ENCODE data around the gene CD1E.
"Not testable (repeated sequence)": the region's sequence is repeated elsewhere in the genome, so short reads cannot be mapped to it uniquely, and the experiment has no call there.

The CD1E gene

DNA sequence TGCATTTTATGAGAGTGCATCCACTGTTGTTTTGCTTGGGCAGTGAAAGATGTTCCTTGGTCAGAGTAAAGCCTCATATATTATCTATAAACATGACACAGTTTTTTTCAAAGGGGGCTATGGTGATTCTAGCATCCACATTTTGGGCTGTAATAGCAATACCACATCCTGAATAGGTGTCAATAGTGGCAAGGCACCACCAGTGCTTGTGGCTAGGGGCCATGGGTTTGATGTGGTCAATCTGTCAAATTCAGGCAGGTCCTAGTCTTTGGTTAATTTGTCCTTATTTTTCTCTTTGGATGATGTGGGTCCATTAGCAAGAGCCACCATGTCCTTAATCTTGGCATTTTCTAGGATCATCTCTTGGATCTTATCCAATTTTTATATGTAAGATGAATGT, 13.1 kb downstream of the CD1E start:
- DNase-seq = no peak

DNA sequence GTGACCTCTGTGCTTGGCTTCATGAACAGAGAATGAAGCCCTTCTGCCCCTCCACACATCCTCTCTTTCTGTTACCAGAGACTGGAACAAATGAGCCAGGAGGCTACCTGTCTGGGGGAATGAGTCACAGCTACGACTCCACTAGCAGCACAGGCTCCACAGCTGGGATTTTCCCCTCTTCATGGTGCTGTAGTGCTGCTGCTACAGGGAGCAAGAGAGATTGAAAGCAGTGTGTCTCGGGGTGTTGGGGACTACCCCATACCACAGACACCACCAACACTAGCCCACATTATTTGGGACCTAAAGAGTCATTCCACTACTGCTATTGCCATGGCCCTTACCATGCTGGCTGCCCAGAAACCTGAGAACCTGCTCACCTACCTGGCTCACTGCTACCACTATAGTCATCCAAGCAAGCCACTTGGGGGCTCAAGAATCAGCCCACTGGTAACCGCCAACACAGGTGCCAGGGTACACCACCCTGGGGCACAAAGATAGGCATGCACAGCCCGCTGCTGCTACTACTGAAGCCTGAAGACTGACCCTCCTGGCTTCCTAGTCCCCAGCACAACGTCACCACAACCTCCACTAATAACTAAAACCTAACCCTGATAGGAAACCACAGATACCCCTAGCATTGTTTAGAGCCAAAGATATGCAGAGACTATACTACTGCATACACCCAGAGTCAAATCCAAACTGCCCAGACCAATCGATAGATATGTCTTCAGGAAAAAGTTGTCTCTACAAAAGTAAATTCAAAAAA, 17.7 kb downstream of the CD1E start:
- DNase-seq = no peak

DNA sequence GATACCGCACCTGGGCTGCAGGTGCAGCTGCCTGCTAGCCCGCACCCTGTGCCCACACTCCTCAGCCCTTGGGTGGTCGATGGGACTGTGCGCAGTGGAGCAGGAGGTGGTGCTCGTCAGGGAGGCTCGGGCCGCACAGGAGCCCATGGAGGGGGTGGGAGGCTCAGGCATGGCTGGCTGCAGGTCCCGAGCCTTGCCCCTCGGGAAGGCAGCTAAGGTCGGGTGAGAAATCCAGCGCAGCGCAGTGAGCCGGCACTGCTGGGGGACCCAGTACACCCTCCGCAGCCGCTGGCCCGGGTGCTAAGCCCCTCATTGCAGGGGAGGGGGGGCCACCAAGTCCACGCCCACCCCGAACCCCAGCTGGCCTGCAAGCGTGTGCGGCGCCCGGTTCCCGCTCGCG, 20.4 kb downstream of the CD1E start:
- not testable (repeated sequence) for DNase-seq

GRCh38 chr1:158374860-158375259, 21.2 kb downstream of the CD1E start:
- no peak for DNase-seq

DNA sequence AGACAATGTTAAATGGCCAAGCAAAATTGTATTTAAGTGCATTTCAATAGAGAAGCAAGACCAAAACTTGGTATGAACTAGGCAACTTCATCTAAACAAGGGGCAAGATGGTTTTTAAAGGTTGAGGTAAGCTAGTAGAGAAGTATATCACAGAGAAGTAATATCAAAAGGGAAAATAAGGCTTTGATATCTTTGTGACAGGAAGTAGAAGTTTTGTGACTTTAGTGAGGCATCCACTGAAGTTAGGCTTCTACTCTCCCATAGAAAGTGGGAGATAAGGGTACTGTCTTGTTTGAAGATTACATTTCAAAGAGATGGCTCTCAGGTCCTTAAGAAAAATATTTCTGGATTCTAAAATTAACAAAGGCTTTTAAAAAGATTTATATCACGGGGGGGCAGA, 36.6 kb downstream of the CD1E start:
- no peak for DNase-seq

GRCh38 chr1:158391099-158391498, 37.4 kb downstream of the CD1E start:
- DNase-seq = no peak

DNA sequence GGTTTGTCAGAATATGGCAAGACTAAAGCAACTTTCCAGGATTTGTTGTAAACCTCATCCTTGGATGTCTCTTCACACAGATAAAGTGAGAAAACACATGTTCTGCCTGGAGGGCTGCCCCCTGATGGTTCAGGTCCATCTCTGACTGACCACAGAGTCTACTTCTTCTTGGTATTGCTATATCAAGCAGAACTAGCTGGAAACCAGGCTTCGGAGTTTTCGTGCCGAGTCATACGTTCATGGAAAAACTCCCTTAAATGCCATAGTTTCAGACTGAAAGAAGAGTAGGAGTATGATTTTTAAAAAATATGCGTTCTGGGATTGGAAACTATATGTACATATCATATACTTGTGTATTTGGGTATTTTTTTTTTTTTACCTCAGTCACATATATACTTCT, 39.8 kb downstream of the CD1E start:
- DNase-seq = no peak

GRCh38 chr1:158396646-158397045, 43.0 kb downstream of the CD1E start:
- DNase-seq = no peak

- no peak for DNase-seq
Measured at GRCh38 chr1:158398818-158399514, 45.3 kb downstream of the CD1E start, which contains the start of gene OR10T2. Gene OR10T2 (minus strand): TSS chr1:158399466. CDS start chr1:158399466, 0 bp downstream.

DNA sequence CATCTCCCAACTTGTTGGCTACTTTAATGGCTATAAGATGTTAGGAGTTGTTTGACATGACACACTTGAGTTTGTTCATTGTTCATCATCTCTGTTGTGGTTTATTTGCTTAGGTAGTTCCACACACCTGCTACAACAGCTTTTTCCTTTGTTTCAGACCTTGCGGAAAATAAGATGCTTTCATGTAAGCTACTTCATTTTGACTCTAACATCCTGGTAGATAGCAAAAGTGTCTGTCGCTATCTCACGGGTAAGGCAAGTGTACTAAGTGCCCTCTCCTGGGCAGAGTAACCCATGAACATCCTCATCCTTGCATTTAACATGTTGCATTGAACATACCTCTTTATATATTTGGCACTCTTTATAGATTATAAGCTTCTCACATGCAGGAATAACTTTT, 47.2 kb downstream of the CD1E start:
- DNase-seq = no peak

- DNase-seq = no peak
Measured at GRCh38 chr1:158407092-158407491, 53.4 kb downstream of the CD1E start.
